K562 (cell line): Measurements from ENCODE around the gene NUBP2. TPM values are rescaled to one million over a fixed set of nuclear protein-coding genes. Genes with fewer than 3 reads are reported as not detected.

Experiments
- CEBPG ChIP-seq, 3 experiments: fragments of 200-800 bp in 1 of 3; sonication (Bioruptor generic) in 1 of 3; sonication (generic) in 1 of 3; formaldehyde crosslinking in 1 of 3; IDR thresholded peaks in 2 of 3; conservative IDR thresholded peaks in 1 of 3; 2 replicates each; pipeline versions ENCODE4 v1.6.1 to v1.8.0; 2016 to 2022; ENCODE audit warnings: missing compliant biosample characterization in 2 of 3, missing genetic modification characterization in 2 of 3, mild to moderate bottlenecking in 1 of 3, missing genetic modification reagents in 1 of 3
- DACH1 ChIP-seq: fragments of 450-650 bp; IDR thresholded peaks from 2 replicates; pipeline ENCODE4 v1.6.1; 2018; ENCODE audit not compliant: partially characterized antibody
- ESRRA ChIP-seq: fragments of 450-650 bp; IDR thresholded peaks from 2 replicates; pipeline ENCODE4 v1.6.1; 2014; ENCODE audit warnings: low read depth, mild to moderate bottlenecking, moderate library complexity, borderline replicate concordance
- HNRNPH1 ChIP-seq: fragments of 200-400 bp; formaldehyde crosslinking; optimal IDR thresholded peaks from 2 replicates; pipeline ENCODE3; 2017; ENCODE audit warnings: low read depth, mild to moderate bottlenecking, low read length, moderate library complexity
- KAT2B ChIP-seq: IDR thresholded peaks from one replicate; pipeline ENCODE4 v1.6.1; 2012; ENCODE audit warnings: low read depth, mild to moderate bottlenecking, control low read depth, inconsistent platforms, low read length, moderate library complexity
- KDM2B ChIP-seq: fragments of 250-450 bp; sonication (Bioruptor Pico); IDR thresholded peaks from 2 replicates; pipeline ENCODE4 v1.8.0; 2021; ENCODE audit warnings: mild to moderate bottlenecking, moderate library complexity
- NFYB ChIP-seq: IDR thresholded peaks from 2 replicates; pipeline ENCODE4 v1.6.1; 2011; ENCODE audit warnings: mild to moderate bottlenecking, moderate library complexity; ENCODE audit not compliant: insufficient read length; ENCODE audit errors: extremely low read depth
- SAFB2 ChIP-seq: fragments of 200-400 bp; formaldehyde crosslinking; IDR thresholded peaks from 2 replicates; pipeline ENCODE4 v1.6.1; 2018; ENCODE audit warnings: borderline replicate concordance, low read length, low read depth, moderate library complexity; ENCODE audit not compliant: severe bottlenecking
- SMAD1 ChIP-seq: fragments of 150-350 bp; IDR thresholded peaks from 2 replicates; pipeline ENCODE4 v1.6.1; 2014; ENCODE audit warnings: low read length, low read depth; ENCODE audit not compliant: partially characterized antibody
- SMAD3 ChIP-seq: fragments of 450-650 bp; formaldehyde crosslinking; conservative IDR thresholded peaks from 2 replicates; pipeline ENCODE4 v1.4.0; 2020; ENCODE audit warnings: mild to moderate bottlenecking
- SOX6 ChIP-seq: fragments of 450-650 bp; IDR thresholded peaks from 2 replicates; pipeline ENCODE4 v1.6.1; 2014; ENCODE audit warnings: mild to moderate bottlenecking
- ZNF134 ChIP-seq: fragments of 250-450 bp; sonication (Bioruptor Pico); conservative IDR thresholded peaks from 2 replicates; pipeline ENCODE4 v1.4.0; 2020
- ZNF253 ChIP-seq: fragments of 250-450 bp; sonication (Bioruptor Pico); conservative IDR thresholded peaks from 2 replicates; pipeline ENCODE4 v1.6.1; 2021; ENCODE audit warnings: mild to moderate bottlenecking
- ZNF282 ChIP-seq: sonication (generic); formaldehyde crosslinking; IDR thresholded peaks from 2 replicates; pipeline ENCODE4 v1.8.1; 2023; ENCODE audit warnings: missing genetic modification reagents
- ZNF324 ChIP-seq: fragments of 250-450 bp; sonication (Bioruptor Pico); IDR thresholded peaks from 2 replicates; pipeline ENCODE4 v1.4.0; 2020; ENCODE audit warnings: mild to moderate bottlenecking
- polyA plus RNA-seq, 8 experiments: library from polyadenylated mRNA; depleted of rRNA in 4 of 8; stranded (reverse) in 5 of 8; unstranded in 3 of 8; fragments of >200 nt; fragmentation: Nextera tagmentation in 2 of 8; fragmentation: Illumina TruSeq in 1 of 8; extraction: Ambion mirVana in 2 of 8; extraction: Trizol in 1 of 8; gene quantifications; 2 replicates each; pipeline versions ENCODE4 v1.2.1 to v1.2.3, GENCODE V29; 2011 to 2014; ENCODE audit warnings: inconsistent platforms in 1 of 8, missing spikeins in 1 of 8
- total RNA-seq, 7 experiments: library from RNA; depleted of rRNA in 6 of 7; stranded (reverse); fragments of >200 nt in 6 of 7; fragmentation: Illumina TruSeq in 2 of 7; extraction: Trizol in 2 of 7; gene quantifications; 2 replicates each; pipeline versions ENCODE4 v1.2.1 to v1.2.3, GENCODE V29; 2011 to 2021; ENCODE audit warnings: low replicate concordance in 1 of 7
- TF ChIP-seq, protein P1 (sequence below): fragments of 250-450 bp; sonication (Bioruptor Pico); IDR thresholded peaks from 2 replicates; pipeline ENCODE4 v1.6.1; 2021; ENCODE audit warnings: mild to moderate bottlenecking
- TF ChIP-seq, protein P2 (sequence below): fragments of 450-650 bp; IDR thresholded peaks from 2 replicates; pipeline ENCODE4 v1.6.1; 2016; ENCODE audit warnings: low read depth, mild to moderate bottlenecking, moderate library complexity
- TF ChIP-seq, protein P3 (sequence below): sonication (generic); formaldehyde crosslinking; IDR thresholded peaks from 2 replicates; pipeline ENCODE4 v1.8.0; 2022; ENCODE audit warnings: missing genetic modification reagents, mild to moderate bottlenecking, borderline replicate concordance
- TF ChIP-seq, protein P4 (sequence below): sonication (generic); formaldehyde crosslinking; IDR thresholded peaks from 2 replicates; pipeline ENCODE4 v1.8.1; 2022; ENCODE audit warnings: missing genetic modification reagents
- TF ChIP-seq, protein P5 (sequence below): fragments of 450-650 bp; IDR thresholded peaks from 2 replicates; pipeline ENCODE4 v1.6.1; 2016; ENCODE audit warnings: mild to moderate bottlenecking

The NUBP2 gene
- total and polyA plus RNA-seq, 9 of the 15 experiments (the other 6 are each of a cell fraction or from before 2014, with no cell fraction given), result 1.8 to 115 (median 24.0) TPM

DNA sequence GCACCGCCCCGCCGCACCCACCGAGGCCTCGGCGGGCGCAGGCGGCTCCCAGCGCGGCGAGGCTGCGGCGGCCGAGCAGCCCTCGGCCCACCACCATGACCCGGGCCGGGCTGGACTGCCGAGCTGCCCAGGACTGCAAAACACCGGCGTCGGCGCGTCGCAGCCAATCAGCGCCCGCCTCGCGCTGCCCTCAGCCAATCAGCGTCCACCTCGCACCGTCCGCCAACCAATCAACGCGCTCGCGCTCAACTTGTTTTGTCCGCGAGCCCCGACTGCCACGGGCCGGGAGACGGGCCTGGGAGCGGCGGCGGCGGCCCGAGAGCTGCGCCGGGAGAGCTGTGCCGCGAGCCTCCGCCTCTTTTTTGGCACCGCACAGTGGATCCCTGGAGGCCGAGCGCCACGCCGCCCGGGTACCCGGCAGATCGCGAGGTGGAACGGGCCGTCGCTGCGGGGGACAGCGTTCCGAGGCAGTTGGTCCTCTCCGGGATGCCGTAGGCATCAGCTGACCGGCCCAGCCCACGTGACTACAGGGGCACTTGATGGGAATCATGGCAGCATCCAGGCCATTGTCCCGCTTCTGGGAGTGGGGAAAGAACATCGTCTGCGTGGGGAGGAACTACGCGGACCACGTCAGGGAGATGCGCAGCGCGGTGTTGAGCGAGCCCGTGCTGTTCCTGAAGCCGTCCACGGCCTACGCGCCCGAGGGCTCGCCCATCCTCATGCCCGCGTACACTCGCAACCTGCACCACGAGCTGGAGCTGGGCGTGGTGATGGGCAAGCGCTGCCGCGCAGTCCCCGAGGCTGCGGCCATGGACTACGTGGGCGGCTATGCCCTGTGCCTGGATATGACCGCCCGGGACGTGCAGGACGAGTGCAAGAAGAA lies 44.2 kb downstream of the NUBP2 start, which contains the start of the genes FAHD1 and HAGH (continued):
- TF ChIP-seq CEBPG (CRISPR knock-in tag; IDR thresholded peaks at IDR 0.05) (0 out of 2 replicates have a peak, but pooled peaks have one; percentile 35), CEBPG (tag; conservative IDR thresholded peaks at IDR 0.05 in 1 of 2, IDR thresholded peaks at IDR 0.05 in 1 of 2) (no peak), SOX6 (0 out of 2 replicates have a peak, but pooled peaks have one; percentile 49), HNRNPH1 (no peak), ZNF134 (no peak), SAFB2 (no peak), SMAD1 (no peak), KDM2B (CRISPR knock-in tag) (peak; percentile 88; the same call in 1 of the 2 replicates), ESRRA (peak; percentile 27; the same call in 1 of the 2 replicates), ZNF324 (CRISPR knock-in tag) (0 out of 2 replicates have a peak, but pooled peaks have one; percentile 27), NFYB (peak; percentile 88), SMAD3 (CRISPR knock-in tag) (no peak), KAT2B (no peak), ZNF282 (CRISPR knock-in tag) (no peak), DACH1 (peak; percentile 93), ZNF253 (CRISPR knock-in tag) (no peak)
- TF ChIP-seq, protein P1, sequence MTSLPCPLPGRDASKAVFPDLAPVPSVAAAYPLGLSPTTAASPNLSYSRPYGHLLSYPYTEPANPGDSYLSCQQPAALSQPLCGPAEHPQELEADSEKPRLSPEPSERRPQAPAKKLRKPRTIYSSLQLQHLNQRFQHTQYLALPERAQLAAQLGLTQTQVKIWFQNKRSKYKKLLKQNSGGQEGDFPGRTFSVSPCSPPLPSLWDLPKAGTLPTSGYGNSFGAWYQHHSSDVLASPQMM, result no peak
- TF ChIP-seq, protein P2, sequence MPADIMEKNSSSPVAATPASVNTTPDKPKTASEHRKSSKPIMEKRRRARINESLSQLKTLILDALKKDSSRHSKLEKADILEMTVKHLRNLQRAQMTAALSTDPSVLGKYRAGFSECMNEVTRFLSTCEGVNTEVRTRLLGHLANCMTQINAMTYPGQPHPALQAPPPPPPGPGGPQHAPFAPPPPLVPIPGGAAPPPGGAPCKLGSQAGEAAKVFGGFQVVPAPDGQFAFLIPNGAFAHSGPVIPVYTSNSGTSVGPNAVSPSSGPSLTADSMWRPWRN, result no peak
- TF ChIP-seq, protein P3, sequence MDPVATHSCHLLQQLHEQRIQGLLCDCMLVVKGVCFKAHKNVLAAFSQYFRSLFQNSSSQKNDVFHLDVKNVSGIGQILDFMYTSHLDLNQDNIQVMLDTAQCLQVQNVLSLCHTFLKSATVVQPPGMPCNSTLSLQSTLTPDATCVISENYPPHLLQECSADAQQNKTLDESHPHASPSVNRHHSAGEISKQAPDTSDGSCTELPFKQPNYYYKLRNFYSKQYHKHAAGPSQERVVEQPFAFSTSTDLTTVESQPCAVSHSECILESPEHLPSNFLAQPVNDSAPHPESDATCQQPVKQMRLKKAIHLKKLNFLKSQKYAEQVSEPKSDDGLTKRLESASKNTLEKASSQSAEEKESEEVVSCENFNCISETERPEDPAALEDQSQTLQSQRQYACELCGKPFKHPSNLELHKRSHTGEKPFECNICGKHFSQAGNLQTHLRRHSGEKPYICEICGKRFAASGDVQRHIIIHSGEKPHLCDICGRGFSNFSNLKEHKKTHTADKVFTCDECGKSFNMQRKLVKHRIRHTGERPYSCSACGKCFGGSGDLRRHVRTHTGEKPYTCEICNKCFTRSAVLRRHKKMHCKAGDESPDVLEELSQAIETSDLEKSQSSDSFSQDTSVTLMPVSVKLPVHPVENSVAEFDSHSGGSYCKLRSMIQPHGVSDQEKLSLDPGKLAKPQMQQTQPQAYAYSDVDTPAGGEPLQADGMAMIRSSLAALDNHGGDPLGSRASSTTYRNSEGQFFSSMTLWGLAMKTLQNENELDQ (CRISPR knock-in tag), result no peak
- TF ChIP-seq, protein P4, sequence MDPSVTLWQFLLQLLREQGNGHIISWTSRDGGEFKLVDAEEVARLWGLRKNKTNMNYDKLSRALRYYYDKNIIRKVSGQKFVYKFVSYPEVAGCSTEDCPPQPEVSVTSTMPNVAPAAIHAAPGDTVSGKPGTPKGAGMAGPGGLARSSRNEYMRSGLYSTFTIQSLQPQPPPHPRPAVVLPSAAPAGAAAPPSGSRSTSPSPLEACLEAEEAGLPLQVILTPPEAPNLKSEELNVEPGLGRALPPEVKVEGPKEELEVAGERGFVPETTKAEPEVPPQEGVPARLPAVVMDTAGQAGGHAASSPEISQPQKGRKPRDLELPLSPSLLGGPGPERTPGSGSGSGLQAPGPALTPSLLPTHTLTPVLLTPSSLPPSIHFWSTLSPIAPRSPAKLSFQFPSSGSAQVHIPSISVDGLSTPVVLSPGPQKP (CRISPR knock-in tag), result no peak
- TF ChIP-seq, protein P5, sequence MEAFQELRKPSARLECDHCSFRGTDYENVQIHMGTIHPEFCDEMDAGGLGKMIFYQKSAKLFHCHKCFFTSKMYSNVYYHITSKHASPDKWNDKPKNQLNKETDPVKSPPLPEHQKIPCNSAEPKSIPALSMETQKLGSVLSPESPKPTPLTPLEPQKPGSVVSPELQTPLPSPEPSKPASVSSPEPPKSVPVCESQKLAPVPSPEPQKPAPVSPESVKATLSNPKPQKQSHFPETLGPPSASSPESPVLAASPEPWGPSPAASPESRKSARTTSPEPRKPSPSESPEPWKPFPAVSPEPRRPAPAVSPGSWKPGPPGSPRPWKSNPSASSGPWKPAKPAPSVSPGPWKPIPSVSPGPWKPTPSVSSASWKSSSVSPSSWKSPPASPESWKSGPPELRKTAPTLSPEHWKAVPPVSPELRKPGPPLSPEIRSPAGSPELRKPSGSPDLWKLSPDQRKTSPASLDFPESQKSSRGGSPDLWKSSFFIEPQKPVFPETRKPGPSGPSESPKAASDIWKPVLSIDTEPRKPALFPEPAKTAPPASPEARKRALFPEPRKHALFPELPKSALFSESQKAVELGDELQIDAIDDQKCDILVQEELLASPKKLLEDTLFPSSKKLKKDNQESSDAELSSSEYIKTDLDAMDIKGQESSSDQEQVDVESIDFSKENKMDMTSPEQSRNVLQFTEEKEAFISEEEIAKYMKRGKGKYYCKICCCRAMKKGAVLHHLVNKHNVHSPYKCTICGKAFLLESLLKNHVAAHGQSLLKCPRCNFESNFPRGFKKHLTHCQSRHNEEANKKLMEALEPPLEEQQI, result no peak
